Endothelial cell of umbilical vein (primary cell): ENCODE results near the gene AUH.

Experiments
- CTCF ChIP-seq, 2 donors: IDR thresholded peaks; 1 replicate in 1 of 2; 2 replicates in 1 of 2; pipeline ENCODE4 v1.5.1; 2011; ENCODE audit warnings: low read length in 2 of 2, mild to moderate bottlenecking in 2 of 2, moderate library complexity in 2 of 2, control low read depth in 1 of 2, inconsistent platforms in 1 of 2, low read depth in 1 of 2; ENCODE audit not compliant: insufficient read depth in 1 of 2; ENCODE audit errors: extremely low read depth in 1 of 2
- EZH2 ChIP-seq: IDR thresholded peaks from 2 replicates; pipeline ENCODE4 v1.6.1; 2012; ENCODE audit warnings: borderline replicate concordance, low read depth, mild to moderate bottlenecking, moderate library complexity, low read length, inconsistent platforms; ENCODE audit not compliant: severe bottlenecking
- MYC ChIP-seq: IDR thresholded peaks from one replicate; pipeline ENCODE4 v1.6.1; 2011; ENCODE audit warnings: mild to moderate bottlenecking, low read depth, low read length

- TF ChIP-seq CTCF (IDR thresholded peaks at IDR 0.05; ENCODE audit: extremely low read depth in 1 of 2, insufficient read depth in 1 of 2, low read depth in 1 of 2, low read length in 2 of 2) (no peak), MYC (no peak), EZH2 (no peak)
Measured at GRCh38 chr9:91298311-91298710, 63.4 kb downstream of the AUH start.
